NCI-H446 (cell line): ENCODE measurements around the gene DKC1.
"Not testable (repeated sequence)": the region's sequence is repeated elsewhere in the genome, so short reads cannot be mapped to it uniquely, and the experiment has no call there.

Source experiments
- DNase-seq, 2 experiments: peaks; one replicate each; lab custom pipeline; 2025; lab: John Stamatoyannopoulos, UW

Gene DKC1

DNA sequence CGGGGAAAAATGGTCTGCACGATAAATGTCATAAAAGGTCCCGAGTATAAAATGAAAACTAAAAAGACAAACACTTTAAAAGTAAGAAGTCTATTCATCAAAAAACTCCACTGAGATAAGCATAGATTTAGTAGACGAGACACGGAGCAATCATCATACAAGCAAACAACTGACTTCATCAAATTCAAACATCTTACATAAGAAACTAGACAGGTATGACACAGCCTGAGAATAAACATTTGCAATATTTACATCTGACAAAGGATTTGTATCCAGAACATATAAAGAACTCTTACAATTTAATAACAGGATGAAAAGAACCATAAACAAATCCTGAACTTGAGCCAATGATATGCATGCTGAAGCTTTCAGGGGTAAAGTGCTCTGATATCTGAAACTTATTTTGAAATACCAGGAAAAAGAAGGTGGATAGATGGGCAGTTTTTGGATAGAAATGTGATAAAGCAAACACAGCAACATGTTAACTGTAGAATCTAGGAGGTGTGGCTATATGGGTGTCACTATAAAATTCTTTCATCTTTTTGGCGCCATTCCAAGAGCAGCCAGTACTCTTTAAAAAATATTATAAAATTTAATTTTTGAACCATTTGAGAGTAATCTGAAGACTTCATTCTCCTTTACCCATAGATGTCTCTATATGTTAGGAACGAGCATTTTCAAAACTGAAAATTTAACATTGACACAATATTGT is 30.6 kb downstream of the DKC1 start:
- no peak for DNase-seq

GRCh38 chrX:154795016-154795415 is 32.4 kb downstream of the DKC1 start:
- DNase-seq = no peak

DNA sequence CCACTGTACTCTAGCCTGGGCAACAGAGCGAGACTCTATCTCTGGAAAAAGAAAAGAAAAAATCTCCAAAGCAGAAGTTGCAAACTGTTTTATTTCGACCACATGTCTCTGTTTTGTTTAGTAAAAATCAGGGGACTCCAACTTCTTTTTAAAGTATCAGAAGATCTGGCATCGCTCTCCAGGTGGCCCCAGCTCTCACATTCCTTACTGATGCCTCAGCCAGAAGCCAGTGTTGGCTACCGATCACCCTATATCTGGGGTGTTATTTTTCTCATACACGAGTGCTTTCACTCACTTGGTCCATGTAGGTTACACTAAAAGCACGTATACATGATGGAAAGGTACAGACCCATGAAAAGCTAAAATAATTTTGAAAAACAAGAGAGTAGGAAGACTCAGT is 34.3 kb downstream of the DKC1 start:
- no peak for DNase-seq

DNA sequence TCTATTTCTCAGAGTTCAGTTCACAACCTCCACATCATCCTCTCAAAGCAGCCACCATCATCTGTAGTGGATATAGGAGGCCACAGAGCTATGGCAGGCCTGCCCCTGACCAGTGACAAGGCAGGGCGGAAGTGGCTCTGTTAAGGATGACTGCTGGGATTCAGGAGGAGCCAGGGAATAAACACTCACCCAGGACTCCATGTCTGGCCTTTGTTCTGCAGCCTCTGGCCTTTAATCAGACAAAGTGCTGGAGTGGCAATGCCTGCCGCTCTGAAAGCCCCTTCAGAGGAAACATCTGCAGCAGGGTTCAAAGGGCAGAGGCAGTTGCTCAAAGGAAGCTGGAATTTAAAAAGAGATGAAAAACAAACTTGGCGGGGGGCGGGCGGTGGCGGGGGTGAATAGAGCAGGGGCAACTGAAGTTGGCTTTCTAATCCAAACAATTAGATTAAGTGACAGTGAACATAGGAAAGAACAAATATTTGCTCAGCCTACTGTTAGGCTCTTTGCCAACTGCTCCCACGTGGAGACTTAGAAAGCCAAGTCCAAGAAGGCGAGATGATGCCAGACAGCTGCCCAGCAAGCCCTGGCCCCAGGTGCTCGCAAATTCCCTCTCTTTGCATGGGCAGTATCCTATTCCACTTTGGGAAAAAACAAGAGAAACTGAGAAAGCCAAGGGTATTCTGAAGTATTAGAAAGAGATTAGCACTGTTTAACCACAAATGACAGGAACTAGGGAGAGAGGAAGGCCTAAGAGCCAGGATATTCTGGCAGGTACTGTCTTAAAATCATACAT is 37.1 kb downstream of the DKC1 start:
- DNase-seq = peak in 1 of 2 experiments; percentile 33

DNA sequence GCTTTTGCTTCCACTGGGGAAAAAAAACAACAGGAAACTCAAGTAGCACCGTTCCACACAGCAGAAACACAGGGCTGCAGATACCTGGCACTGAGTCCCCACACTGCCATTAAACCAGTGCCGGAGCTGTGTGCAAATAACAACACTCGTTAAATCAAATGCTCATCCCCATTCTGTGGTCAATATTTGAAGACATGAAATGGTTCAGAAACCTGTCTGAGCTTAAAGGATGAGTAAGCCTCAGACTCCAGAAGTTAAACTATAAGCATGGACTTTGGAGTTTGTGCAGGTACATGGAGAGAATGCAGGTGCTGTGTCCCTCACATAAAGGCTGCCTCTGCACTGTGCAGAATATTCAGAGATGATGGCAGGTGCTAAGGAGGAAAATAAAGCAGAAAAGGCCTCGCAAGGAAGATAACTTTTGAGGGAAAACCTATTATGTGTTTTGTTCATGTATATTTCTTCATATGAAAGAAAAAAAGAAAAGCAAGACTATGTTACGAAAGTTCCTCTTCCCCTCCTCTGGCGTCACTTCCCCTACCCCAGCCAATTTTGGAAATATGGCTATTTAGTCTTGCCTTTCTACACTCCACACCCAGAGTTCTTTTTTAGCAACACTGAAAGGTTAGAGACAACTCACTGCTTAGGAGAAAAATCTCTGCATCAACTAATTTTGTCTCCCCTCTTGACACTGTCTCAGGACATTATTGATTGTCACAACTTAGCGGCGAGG is 38.0 kb downstream of the DKC1 start:
- no peak for DNase-seq

DNA sequence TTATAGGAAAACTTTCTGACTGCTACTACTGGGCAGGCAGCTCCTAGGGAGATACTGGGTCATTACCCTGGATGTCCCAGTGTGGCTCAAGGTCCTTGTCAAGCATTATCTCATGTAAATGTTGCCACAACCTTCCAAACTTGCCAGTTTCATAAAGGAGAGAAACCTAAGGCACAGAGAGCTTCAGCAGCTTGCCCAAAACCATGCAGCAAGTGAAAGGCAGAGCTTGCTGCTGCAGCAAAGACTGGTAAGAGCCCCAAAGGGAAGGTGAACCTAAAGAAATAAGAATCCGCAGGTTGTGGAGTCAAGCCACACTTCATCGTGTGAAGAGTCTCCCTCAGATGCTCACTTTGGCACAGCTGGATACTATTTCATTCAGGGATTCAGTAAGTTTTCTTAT is 40.3 kb downstream of the DKC1 start:
- no peak for DNase-seq

DNA sequence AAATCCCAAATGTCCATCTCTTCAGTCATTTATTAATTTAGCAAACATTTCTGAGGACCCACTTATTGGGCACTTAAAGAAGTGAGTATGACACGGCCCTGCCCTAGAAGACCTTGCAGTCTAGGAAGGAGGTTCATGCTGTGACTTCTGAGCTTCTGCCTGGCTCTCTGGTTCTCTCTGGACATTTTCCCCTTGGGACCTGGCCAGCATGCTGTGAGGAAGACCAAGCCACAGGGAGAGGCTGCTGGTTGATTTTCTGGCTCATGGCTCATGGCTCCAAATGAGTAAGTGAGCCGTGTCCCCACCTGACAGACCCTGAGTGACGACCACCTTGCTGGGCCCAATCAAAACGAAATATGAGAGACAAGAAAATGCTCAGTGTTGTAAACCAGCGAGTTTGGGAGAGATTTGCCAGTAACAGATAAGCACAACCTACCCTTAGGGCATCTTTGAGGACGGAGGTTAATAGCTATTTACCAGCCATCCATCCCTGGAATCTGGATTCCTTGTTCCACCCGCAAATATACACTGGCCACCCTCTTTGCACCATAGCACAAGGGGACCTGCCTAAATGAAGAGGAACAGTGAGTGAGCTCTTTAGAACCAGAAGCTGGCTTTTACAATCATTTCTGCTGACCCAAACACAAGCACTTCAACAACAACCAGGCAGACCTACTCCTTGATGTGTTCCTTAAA is 41.7 kb downstream of the DKC1 start:
- DNase-seq = no peak

GRCh38 chrX:154804957-154805695 is 42.5 kb downstream of the DKC1 start, which contains the start of gene MPP1:
TSS of gene MPP1 (minus strand) at chrX:154805485. CDS start at chrX:154805373, 112 bp downstream.
- peak; percentile 49 to 67 for DNase-seq

DNA sequence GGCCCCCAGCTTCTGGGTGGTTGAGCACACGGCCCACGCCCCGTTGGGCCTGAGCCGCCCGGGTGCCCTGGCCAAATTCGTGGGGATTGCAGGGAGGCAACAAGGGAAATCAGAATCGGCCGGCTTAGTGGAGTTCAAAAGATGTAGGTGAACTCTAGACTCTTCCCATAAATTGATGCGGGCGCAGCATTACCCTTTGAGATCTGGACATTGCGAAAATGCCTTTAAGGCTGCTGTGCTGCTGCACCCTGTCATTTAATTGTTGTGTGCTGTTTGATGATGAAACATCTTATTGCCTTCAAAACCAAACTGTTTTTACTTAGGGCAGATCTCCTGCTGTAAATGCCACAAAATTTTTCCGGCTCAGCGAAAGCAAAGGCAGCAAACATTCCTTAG is 43.0 kb downstream of the DKC1 start:
- DNase-seq = no peak

DNA sequence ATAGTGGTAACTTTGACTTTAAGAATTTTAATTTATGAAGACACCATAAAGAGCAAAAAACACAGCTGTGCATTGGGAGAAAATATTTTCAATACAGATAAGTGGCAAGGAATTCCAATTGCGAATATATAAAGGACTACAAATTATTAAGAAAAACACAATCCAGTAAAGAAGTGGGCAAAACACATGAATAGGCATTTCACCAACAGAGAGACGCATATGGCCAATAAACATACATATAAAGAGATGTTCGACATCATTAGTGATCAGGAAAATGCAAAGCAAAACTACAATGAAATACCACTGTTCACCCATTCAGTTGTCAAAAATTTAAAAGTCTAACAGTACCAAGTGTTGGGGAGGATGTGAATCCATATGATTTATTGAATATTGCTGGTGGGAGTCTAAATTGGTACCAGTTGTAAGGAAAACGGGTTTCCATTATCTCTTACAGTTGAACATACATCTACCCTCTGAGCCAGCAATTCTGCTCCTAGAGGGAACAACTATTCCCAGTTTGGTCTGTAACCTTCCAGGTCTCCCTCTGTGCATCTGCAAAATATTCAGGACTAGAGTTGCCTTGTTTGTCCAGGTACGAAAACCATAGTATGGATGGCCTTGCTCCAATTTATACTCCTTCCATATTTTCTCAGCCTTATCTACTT is 44.3 kb downstream of the DKC1 start:
- DNase-seq = no peak

DNA sequence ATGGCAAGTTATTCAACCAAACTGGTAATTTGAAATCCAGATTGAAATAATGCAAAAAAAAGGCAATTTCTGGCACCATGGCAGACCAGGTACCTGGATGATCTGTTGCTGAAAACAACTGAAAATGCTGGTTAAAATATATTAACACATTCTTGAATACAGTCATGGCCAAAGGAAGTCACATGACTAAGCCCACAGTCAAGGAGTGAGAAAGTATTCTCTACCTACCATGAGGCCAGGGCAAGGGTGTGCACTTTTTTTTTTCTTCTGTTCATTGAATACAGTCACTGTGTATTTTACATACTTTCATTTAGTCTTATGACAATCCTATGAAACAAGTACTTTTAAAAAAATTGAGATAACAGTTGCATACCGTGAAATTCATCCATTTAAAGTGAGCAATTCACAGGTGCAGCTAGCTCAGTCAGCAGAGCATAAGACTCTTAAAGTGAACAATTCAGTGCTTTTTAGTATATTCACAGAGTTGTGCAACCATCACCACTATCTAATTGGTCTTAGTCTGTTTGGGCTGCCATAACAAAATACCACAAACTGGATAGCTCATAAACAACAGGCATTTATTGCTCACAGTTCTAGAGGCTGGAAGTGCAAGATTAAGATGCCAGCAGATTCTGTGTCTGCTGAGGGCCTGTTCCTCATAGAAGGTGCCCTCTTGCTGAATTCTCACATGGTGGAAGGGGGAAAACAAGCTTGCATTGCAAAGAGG is 47.4 kb downstream of the DKC1 start:
- no peak for DNase-seq

- DNase-seq = no peak
These were observed 49.9 kb downstream of the DKC1 start for GRCh38 chrX:154812341-154813101.

GRCh38 chrX:154813801-154814200 is 51.1 kb downstream of the DKC1 start:
- no peak for DNase-seq

DNA sequence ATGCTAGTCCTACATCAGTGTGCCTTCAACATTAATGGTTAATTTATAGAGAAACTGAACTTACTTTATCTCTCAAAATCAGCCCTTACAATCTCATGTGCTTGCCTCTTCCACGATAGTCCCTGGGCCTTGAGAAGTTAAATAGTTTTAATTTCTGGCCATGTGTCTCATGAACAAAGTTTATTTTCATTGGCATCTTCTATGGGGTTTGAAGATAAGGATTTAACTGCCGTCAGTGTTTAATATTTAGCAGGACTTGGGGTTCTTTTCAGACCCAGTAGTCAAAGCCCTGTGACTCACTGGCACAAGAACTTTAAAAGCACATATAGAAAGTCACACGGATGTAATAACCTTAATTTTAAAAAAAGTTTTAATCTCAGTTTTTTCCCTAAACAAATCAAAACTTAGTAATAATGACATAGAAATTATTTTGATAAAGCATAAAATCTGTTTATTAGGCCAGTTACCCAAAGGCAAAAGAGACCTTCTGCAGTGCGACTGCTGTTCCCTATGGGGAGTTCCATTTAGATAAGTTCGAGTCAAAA is 52.7 kb downstream of the DKC1 start:
- DNase-seq = no peak

GRCh38 chrX:154816326-154816898 is 53.7 kb downstream of the DKC1 start:
- not testable (repeated sequence) for DNase-seq

GRCh38 chrX:154817048-154817618 is 54.5 kb downstream of the DKC1 start:
- not testable (repeated sequence) for DNase-seq

DNA sequence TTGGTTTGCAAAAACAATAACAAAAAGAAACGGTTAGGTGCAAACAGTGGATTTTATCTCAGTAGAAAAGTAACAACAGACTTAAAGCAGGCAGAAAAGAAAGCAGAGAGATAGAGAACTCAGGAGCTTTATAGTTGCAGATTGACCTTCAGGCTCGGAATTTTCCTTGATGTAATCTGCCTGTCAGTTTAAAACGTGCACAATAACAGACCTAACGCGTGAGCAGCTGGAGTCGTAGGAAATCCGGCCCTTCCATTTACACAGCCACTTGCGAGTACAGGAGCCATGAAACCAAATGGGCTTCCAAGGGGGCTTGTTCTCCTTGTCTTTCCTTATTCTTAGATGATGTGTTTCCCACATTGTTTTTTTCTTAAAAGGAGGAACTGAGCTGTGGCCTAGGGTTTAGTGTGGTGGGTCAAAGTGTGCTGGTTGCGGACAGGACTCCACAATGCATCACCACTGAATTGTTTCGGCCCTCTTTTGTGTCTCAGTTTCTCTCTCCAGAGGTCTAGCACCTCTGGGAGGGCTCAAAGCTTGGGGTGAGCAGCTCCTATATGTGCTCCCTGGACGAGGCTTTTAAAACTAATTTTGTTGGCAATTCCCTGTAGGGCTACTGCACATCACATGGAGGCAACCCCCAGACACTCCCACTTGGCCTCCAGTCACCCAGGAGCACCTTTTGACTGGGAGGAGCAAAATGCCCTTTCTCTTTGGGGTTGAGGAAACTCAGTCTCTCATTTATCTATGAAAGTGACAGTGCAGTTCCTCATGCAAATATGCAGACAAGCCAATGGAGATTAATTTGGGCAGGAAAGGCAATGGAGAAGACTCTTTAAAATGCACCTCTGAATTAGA is 56.5 kb downstream of the DKC1 start:
- DNase-seq = no peak
